HG03097 (cell line): ENCODE results near the gene TEPSIN.

Source experiments
- ATAC-seq: cut with Tn5 transposase; IDR thresholded peaks from one replicate; pipeline ENCODE4 v1.9.1; 2021; ENCODE audit not compliant: unreplicated experiment, low FRiP score

TEPSIN gene

GRCh38 chr17:81238815-81239713 is at the start of gene TEPSIN, which contains the start of gene NDUFAF8:
Gene TEPSIN, minus strand, starts transcription at chr17:81239055. Its CDS starts 22 bp downstream, at chr17:81239033.
Gene NDUFAF8, plus strand, starts transcription at chr17:81239318. Its CDS starts 46 bp downstream, at chr17:81239364.
- peak; percentile 85 for ATAC-seq

- no peak for ATAC-seq
Observed at GRCh38 chr17:81287741-81288430, 49.0 kb upstream of the TEPSIN start.

GRCh38 chr17:81287152-81287551 is 48.3 kb upstream of the TEPSIN start:
- no peak for ATAC-seq

GRCh38 chr17:81286491-81287145 is 47.8 kb upstream of the TEPSIN start:
- no peak for ATAC-seq

- no peak for ATAC-seq
Observed at GRCh38 chr17:81285894-81286293, 47.0 kb upstream of the TEPSIN start.

GRCh38 chr17:81285179-81285878 is 46.5 kb upstream of the TEPSIN start:
- ATAC-seq = no peak

GRCh38 chr17:81282876-81283275 is 44.0 kb upstream of the TEPSIN start:
- no peak for ATAC-seq

- no peak for ATAC-seq
Observed at GRCh38 chr17:81282141-81282540, 43.3 kb upstream of the TEPSIN start.

GRCh38 chr17:81280571-81280970 is 41.7 kb upstream of the TEPSIN start:
- ATAC-seq = no peak

GRCh38 chr17:81279278-81280275 is 40.7 kb upstream of the TEPSIN start:
- ATAC-seq = no peak

- ATAC-seq = no peak
Observed at GRCh38 chr17:81278831-81279230, 40.0 kb upstream of the TEPSIN start.

GRCh38 chr17:81277946-81278693 is 39.3 kb upstream of the TEPSIN start:
- no peak for ATAC-seq

- ATAC-seq = no peak
Observed at GRCh38 chr17:81277421-81277820, 38.6 kb upstream of the TEPSIN start.

GRCh38 chr17:81276781-81277180 is 37.9 kb upstream of the TEPSIN start:
- no peak for ATAC-seq

- no peak for ATAC-seq
Observed at GRCh38 chr17:81274471-81274855, 35.6 kb upstream of the TEPSIN start.

- ATAC-seq = no peak
Observed at GRCh38 chr17:81273698-81274470, 35.0 kb upstream of the TEPSIN start.

- no peak for ATAC-seq
Observed at GRCh38 chr17:81272616-81273015, 33.8 kb upstream of the TEPSIN start.

GRCh38 chr17:81271226-81271625 is 32.4 kb upstream of the TEPSIN start:
- no peak for ATAC-seq
